HG03139 (cell line): ENCODE results near the gene SHBG.
"Not testable (repeated sequence)": the region's sequence is repeated elsewhere in the genome, so short reads cannot be mapped to it uniquely, and the experiment has no call there.

ENCODE experiments used
- ATAC-seq: cut with Tn5 transposase; IDR thresholded peaks from one replicate; pipeline ENCODE4 v1.9.1; 2021; ENCODE audit not compliant: unreplicated experiment

Gene SHBG, protein sequence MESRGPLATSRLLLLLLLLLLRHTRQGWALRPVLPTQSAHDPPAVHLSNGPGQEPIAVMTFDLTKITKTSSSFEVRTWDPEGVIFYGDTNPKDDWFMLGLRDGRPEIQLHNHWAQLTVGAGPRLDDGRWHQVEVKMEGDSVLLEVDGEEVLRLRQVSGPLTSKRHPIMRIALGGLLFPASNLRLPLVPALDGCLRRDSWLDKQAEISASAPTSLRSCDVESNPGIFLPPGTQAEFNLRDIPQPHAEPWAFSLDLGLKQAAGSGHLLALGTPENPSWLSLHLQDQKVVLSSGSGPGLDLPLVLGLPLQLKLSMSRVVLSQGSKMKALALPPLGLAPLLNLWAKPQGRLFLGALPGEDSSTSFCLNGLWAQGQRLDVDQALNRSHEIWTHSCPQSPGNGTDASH

DNA sequence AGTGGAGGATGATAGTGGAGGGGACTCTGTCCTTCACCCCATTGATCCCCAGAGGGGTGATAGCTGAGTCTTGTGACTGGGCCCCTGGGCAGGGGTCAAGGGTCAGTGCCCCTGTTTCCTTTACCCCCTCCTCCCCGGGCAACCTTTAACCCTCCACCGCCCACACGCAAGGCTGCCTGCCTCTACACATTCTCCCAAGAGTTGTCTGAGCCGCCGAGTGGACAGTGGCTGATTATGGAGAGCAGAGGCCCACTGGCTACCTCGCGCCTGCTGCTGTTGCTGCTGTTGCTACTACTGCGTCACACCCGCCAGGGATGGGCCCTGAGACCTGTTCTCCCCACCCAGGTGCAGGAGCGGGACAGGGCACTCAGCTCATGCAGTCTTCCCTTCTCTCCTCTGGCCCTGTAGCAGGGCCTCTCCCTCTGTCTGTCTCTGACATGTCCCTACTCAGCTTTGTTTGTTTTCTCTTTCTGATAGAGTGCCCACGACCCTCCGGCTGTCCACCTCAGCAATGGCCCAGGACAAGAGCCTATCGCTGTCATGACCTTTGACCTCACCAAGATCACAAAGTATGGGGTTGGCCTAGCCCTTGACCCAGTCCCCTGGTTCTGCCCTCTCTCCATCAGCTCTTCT, at the start of gene SHBG:
SHBG (plus strand) TSS at position 197 of the 633 bp plus-strand sequence; CDS start at position 235, 38 bp downstream.
- no peak for ATAC-seq

DNA sequence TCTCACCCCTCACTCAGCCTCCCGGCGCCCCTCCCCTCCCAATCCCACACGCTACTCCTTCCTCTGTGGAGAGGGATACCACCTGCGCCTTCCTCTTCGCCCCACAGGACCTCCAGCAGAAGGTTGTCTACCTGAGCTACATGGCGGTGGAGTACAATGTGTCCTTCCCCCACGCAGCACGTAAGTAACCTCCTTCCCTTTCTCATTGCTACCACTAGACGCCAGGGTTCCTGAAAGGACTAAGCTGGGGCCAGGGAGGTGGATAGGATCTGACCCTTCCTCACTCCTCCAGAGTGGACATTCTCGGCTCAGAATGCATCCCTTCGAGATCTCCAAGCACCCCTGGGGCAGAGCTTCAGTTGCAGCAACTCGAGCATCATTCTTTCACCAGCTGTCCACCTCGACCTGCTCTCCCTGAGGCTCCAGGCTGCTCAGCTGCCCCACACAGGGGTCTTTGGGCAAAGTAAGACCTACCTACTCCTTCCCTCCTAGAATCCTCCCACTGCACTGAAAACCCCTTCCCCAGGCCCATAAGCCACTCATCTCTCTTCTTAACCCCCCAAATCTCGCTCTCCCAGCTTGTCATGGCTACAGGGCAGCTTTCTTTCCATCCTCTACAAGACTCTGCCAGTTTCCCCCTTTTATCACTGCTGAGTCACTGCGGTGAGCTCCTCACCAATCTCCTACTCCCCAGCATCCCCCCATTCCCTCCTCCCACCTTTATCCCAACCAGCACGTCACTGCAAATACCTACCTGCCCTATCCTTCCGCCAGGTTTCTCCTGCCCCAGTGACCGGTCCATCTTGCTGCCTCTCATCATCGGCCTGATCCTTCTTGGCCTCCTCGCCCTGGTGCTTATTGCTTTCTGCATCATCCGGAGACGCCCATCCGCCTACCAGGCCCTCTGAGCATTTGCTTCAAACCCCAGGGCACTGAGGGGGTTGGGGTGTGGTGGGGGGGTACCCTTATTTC, 49.0 kb upstream of the SHBG start:
- ATAC-seq, result no peak

DNA sequence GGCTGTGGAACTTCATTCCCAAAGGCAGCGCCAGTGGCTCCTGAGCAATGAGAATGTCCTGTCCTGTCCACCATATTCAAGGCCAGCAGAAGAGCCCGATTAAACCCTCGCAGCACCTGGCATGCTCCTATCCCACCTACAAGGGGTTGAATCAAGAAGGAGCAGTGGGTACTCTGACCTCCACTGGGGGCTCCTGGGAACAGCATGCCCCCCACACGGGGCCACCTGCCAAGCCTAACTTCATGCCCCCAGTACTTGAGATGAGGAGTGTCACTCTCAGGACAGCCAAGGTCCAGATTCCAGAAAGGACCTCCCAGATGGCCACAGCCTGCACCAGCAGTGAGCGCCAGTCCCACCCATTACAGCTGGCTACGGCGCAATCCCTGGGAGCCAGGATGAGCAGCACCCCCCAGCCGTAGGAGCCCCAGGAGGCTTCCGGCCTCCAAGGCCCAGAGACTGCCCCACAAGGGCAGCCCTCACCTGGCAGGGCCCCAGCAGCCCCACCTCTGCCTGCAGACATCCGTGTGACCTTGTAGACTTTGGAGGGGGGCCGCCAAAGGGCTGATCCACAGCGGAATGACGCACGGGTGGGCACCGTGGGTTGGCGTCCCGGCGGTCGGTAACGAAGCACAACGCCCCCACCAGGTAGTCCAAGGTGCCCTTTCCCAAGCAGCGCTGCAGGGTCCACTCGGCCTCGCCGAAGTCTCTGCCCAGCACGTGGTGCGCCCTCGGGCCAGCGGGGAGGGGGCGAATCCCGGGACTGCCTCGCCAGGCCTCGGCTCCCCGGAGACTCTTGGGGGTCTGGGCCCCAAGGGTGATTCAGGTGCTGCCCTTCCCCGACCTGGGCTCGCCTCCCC, 47.3 kb upstream of the SHBG start:
- no peak for ATAC-seq

DNA sequence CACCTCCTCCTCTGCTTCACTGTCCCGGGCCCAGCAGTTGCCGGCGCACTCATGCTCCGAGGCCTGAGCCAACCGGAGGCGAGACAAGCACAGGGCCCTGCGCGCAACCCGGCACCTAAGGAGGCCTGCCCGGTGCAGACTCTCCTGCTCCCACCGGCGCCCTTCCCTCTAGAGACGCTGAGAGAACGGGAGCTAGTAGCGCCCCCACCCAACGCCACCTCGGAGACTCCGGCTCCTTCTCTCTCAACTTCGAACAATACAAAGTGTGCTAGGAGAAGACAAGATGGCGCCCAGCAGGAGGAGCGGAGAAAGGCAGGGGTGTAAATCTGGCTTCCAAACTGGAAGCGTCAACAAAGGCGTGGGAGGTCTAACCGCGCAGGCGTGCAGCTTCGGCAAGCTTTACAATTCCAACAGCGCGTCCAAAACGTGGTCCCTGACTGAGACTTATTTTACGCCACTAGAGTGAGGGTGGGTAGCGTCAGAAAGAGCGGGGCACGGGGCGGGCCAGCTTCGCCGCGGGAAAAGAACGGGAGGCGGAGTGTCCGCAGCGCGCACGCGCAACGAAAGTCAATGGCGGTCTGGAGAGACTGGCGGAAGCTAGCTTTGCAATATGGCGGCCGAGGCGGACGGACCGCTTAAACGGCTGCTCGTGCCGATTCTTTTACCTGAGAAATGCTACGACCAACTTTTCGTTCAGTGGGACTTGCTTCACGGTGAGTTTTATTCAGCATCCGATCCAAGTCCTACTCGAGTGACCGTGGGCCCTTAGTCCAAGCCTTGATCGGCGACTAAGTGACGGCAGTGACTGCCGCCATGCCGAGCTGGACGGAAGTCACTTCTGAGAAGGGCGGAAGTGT, 46.5 kb upstream of the SHBG start, which contains the start of gene MPDU1:
MPDU1 (plus strand) TSS at position 600 of the 857 bp plus-strand sequence; CDS start at position 611, 11 bp downstream.
- peak; percentile 51 for ATAC-seq

DNA sequence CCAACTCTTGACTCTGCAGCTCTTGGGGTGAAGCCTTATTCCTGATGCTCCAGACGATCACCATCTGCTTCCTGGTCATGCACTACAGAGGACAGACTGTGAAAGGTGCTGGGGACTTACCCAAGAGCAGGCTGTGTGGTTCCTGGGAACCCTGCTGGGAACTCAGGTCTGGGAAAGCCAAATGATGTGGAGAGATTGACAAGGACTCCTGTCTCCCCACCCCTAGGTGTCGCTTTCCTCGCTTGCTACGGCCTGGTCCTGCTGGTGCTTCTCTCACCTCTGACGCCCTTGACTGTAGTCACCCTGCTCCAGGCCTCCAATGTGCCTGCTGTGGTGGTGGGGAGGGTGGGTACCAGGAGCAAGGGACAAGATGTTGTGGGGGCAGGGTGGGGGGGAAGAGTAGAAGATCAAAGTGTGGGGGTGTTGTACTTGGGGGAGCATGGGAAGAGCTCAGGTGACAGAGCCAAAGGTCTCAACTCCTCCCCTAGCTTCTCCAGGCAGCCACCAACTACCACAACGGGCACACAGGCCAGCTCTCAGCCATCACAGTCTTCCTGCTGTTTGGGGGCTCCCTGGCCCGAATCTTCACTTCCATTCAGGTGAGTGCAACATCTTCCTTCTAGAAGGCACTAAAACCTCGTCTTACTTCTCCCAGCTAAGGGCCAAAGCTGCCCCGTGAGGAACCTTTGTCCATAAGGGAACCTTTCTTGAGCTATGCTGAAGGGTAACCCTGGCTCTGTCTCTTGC, 43.1 kb upstream of the SHBG start:
- ATAC-seq, result no peak

DNA sequence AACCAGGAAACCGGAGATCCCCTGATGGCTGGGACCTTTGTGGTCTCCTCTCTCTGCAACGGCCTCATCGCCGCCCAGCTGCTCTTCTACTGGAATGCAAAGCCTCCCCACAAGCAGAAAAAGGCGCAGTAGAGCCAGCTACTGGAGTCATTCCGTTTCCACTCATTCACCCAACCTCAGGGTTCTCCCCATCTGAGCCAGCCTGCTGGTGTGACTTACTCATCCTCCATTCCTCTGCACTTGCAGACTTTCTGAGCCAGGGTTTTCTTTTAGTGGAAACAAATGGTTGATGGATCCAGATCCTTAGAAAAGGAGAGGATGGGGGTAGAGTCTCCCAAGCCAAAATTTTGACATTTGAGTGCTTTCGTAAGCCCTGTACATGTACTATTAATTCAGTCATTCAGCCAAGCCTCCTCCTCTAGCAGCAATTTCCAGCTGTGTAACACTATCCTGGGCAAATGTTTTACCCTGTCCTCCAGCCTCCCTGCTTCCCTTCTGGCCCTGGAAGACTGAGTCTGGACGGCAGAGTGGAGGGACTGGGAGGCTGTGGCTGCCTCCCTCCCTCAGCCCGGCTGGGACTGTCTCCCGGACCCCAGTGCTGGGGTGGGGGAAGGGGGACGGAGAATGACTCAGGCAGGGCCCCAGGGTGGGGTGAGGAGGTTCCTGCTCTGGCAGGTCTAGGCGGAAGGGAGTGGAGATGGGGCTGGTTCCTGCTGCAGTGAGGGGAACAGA, 42.3 kb upstream of the SHBG start:
- no peak for ATAC-seq

DNA sequence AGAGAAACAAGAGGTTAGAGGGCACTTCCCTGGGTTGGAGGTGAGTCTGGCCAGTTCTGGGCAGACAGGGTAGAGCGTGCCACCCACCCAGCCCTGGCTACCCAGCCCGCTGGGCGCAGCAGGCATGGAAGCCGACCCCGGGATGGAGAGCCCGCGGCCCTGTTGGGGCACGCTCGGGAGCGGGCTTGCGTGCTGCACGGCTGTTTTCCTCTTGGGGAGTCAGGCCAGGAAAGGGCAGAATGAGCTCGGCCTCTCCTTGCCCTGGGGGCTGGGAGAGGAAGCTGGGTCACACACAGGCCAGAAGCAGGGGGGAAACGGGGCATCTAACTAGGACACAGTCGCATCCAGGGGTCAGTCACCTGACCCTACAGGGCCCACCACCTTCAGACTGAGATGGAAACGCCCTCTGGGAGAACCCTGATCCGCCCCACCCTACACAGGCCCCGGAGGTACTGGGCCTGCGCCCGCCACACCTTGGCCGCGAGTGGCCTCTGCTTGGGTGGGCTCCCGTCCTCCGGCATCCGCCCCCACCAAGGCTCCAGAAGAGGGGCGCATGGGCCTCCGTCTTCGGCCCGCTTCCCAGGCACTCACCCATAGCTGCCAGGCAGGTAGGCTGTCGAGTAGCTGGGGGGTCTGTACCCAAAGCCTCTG, 41.3 kb upstream of the SHBG start:
- ATAC-seq, result no peak

DNA sequence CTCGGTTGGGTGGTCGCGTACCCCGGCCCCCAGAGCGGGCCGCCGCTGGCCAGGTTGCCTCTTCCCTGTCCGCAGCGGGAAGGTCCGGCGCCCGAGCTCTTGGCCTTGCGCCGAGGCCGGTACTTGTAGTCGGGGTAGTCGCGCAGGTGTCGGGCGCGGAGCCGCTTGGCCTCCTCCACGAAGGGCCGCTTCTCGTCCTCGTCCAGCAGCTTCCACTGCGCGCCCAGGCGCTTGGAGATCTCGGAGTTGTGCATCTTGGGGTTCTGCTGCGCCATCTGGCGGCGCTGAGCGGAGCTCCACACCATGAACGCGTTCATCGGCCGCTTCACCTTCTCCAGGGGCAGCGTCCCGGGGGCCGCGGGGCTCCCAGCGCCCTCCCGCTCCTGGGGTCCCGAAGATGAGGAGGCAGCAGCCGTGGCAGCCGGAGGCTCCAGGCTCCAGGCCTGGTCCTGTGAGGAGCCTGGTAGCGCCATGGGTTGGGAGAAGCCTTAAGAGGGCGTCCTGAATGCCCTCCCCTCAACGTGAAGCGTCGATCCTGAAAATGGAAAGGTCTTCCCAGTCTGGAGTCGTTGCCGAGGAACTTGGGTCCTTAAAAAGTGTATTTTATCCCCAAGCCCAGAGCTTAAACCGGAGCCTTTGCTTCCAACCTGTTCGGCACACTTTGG, 40.6 kb upstream of the SHBG start:
- no peak for ATAC-seq

DNA sequence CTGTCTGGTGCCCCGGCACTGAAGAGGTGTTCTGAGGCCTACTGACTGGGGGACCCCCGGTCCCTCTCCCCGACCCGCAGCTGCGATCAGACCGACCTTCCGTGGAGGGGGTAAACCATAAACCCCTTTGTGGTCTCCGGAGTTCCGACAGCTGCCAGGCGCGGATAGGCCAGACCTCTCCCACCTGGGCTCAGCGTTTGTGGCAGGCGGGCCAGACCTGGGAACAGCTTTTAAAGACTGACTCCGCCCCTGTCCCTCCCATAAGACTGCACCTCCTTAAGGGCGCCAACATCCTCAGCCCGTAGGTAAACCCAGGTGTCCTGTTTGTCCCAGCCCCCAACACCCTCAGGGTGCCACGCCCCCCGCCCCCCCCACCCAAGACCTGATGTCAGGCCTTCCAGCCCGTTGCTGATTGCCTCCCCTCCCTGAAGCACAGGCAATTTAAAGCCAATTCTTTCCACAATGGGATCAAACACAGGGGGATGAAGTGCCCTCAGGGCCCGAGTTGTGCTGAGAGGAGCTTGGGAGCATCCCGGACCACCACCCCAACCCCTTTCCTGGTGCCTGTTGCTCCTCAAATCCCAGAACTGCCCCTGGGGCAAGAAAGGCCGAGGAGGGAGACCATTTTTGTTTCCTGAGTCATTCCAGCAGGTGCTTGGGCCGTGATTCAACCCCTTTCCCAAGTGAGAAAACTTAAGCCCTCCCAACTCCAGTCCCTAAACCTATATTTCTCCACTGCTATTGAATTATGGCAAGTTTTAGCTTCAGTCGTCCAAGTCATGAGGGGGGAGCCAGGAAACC, 39.8 kb upstream of the SHBG start, which contains the start of gene SOX15:
SOX15 (minus strand) TSS at position 204 of the 801 bp plus-strand sequence. CDS start 418 bp downstream, outside the sequence.
- ATAC-seq, result no peak

DNA sequence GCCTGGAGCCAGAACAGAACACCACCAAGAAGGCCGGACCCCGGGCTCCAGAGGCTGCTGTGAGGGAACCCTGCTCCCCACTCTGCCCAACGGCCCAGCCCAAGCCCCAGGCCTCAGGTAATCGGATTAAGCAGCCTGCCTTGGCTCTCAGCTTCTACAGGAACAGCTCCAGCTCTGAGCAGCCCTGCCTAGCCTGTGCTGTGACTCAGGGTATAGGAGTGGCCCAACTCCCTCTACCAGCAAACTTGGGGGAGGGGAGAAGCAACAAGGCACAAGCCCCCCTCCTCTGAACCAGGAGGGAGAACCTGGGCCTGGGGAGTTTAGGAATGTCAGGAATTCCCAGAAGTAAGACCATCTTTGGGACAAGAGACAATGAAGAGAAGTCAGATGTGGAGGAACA, 39.2 kb upstream of the SHBG start:
- ATAC-seq, result no peak

DNA sequence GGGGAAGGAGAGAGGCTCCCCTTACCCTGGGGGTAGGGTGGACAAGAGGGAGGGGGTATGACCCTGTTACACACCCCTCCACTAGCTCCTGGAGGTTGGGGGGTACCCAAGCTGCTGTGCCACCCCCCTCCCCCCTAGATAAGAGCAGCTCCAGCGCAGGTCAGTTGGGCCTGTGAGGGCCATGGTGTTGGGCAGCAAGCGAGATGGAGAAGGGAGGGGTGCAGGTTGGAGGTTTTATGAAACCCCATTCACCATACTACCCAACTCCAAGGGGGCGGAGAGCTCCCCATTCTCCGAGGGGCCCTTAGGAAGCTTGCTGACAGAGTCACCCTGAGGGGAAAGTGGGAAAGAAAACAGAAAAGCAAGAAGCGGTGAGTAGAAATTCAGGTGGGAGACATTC, 38.3 kb upstream of the SHBG start:
- ATAC-seq, result no peak

DNA sequence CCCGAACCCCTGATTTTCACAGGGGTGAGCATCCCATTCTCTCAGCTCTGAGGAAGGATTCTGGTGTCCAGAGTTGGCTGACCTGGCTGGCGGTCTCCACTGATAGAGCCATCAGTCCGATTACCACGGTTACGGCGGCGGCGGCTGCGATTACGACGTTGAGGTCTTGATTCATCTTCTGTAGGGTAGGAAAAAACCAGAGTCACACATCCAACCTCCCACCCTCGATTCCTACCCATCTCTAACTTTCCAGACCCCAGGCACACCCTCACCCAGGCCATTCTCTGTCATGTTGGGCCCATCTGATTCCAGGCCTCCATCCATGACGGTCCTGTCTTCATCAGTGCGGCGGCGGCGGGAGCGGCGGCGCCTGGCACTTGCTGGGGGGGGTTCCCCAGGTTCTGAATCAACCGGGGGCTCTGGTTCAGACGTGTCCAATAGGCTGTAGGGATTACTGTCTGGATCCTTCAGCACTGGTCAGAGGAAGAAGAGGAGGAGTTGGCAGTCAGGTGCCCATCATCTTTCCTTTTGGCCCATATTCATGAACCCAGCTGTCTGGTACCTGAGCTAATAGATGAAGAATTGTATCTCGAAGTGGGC, 37.4 kb upstream of the SHBG start:
- no peak for ATAC-seq

DNA sequence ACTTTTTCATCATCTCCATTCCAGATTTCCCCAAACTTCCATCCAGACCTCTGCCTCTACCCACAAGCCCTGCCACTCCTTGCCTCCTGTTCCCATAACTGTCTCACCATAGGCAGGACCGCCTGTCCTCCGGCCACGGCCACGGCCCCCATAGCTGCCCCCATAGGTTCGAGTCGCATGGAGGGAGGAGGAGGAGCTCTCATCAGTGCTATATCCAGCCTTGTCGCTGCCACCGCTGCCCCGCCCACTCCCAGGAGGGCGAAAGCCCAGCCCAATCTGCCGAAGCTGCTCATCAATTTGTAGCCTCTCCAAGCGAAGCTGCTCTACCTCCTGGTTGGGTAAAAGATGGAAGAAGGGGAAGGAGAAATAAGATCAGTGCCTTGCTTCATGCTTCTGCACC, 36.6 kb upstream of the SHBG start:
- no peak for ATAC-seq

DNA sequence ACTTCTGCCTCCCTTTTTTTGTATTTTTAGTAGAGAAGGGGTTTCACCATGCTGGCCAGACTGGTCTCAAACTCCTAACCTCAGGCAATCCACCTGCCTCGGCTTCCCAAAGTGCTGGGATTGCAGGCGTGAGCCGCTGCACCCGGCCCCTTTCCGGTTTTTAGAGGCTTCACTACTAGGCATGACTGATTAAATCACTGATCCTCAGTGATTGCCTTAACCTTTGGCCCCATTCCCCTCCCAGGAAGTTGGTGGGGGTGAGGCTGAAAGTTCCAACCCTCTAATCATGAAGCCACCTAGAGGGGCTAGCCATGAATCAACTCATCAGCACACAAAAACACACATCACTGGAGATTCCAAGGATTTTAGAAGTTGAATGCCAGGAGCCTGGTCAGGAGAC, 32.4 kb upstream of the SHBG start:
- ATAC-seq, result not testable (repeated sequence)

DNA sequence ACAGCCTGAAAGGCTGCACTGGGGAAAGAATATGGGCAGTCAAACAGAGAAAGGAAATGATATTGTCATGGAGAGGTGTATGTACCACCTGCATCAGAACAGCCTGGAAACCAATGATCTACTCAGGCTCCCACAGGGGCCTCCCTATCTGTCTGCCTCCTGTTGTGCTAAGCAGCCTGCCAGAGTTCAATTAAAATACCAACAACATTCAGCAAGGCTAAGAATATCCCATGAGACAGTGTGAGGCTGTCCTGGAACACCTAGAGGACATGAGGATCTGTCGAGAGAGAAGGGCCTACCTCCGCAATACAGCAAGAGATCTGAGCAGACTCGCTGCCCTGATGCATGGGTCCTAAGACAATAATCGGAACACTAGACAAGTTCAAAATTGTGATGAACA, 23.7 kb upstream of the SHBG start:
- ATAC-seq, result no peak

DNA sequence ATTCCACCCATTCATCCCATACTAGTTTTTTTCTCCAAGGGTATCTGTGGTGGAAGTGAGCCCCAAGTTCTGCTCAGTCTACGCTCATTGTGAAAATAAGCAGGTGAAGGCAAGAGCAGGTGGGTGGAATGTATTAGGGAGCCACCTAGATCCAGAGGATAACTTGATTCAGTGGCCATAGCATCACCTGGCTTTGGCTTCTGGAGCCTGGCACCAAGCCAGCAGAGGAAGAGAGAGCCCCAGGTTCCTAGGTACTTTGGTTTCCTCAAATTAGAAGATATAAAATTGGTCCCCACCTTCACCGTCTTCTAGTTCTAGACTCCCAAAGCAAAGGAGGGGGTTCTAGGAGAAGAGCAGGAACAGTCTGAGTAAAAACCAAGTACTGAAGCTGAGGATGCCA, 19.3 kb upstream of the SHBG start:
- no peak for ATAC-seq
